ENCODE results near the gene ANKRD53.

ANKRD53 gene

GRCh38 chr2:70962211-70962884, 16.1 kb upstream of the ANKRD53 start:
- peaks cover 17% of the 10 kb centered on the region for H3K27me3 ChIP-seq (ENCODE audit: insufficient read depth, poor library complexity, severe bottlenecking)
- H3K4me3 ChIP-seq (ENCODE audit: severe bottlenecking), result no peak overlapping the region
- no peaks in the 10 kb centered on the region for H3K36me3 ChIP-seq (ENCODE audit: low read depth)
- no peaks in the 10 kb centered on the region for H3K9me3 ChIP-seq (ENCODE audit: severe bottlenecking)
- no peak overlapping the region for H3K27ac ChIP-seq (ENCODE audit: poor library complexity, severe bottlenecking)
- ATAC-seq (ENCODE audit: low read depth) (no peak), DNase-seq (ENCODE audit: low spot score) (no peak)
- no peaks in the 10 kb centered on the region for H3K4me1 ChIP-seq (ENCODE audit: insufficient read depth, poor library complexity, severe bottlenecking)
- no peak for TF ChIP-seq CTCF (IDR thresholded peaks at IDR 0.05; ENCODE audit: poor library complexity, severe bottlenecking)

GRCh38 chr2:70962885-70963878, 15.2 kb upstream of the ANKRD53 start:
- no peaks in the 10 kb centered on the region for H3K36me3 ChIP-seq (ENCODE audit: low read depth)
- no peaks in the 10 kb centered on the region for H3K9me3 ChIP-seq (ENCODE audit: severe bottlenecking)
- H3K4me3 ChIP-seq (ENCODE audit: severe bottlenecking), result no peak overlapping the region
- TF ChIP-seq CTCF (IDR thresholded peaks at IDR 0.05; ENCODE audit: poor library complexity, severe bottlenecking), result no peak
- peaks cover 17% of the 10 kb centered on the region for H3K27me3 ChIP-seq (ENCODE audit: insufficient read depth, poor library complexity, severe bottlenecking)
- DNase-seq (ENCODE audit: low spot score) (no peak), ATAC-seq (ENCODE audit: low read depth) (no peak)
- H3K4me1 ChIP-seq (ENCODE audit: insufficient read depth, poor library complexity, severe bottlenecking), result no peaks in the 10 kb centered on the region
- no peak overlapping the region for H3K27ac ChIP-seq (ENCODE audit: poor library complexity, severe bottlenecking)

GRCh38 chr2:70964133-70964532, 14.3 kb upstream of the ANKRD53 start:
- no peaks in the 10 kb centered on the region for H3K36me3 ChIP-seq (ENCODE audit: low read depth)
- peaks cover 17% of the 10 kb centered on the region for H3K27me3 ChIP-seq (ENCODE audit: insufficient read depth, poor library complexity, severe bottlenecking)
- no peak for DNase-seq (ENCODE audit: low spot score)
- ATAC-seq (ENCODE audit: low read depth), result no peak
- H3K9me3 ChIP-seq (ENCODE audit: severe bottlenecking), result no peaks in the 10 kb centered on the region
- no peak for TF ChIP-seq CTCF (IDR thresholded peaks at IDR 0.05; ENCODE audit: poor library complexity, severe bottlenecking)
- H3K4me1 ChIP-seq (ENCODE audit: insufficient read depth, poor library complexity, severe bottlenecking), result no peaks in the 10 kb centered on the region
- no peak overlapping the region for H3K4me3 ChIP-seq (ENCODE audit: severe bottlenecking)
- H3K27ac ChIP-seq (ENCODE audit: poor library complexity, severe bottlenecking), result no peak overlapping the region

- Histone ChIP-seq H3K4me1 (ENCODE audit: insufficient read depth, poor library complexity, severe bottlenecking) (no peaks in the 10 kb centered on the region), H3K36me3 (ENCODE audit: low read depth) (no peaks in the 10 kb centered on the region), H3K27ac (ENCODE audit: poor library complexity, severe bottlenecking) (no peak overlapping the region), H3K4me3 (ENCODE audit: severe bottlenecking) (peak overlapping the region; percentile 28), H3K9me3 (ENCODE audit: severe bottlenecking) (no peaks in the 10 kb centered on the region), H3K27me3 (ENCODE audit: insufficient read depth, poor library complexity, severe bottlenecking) (peaks cover 17% of the 10 kb centered on the region)
- no peak for DNase-seq (ENCODE audit: low spot score)
- ATAC-seq (ENCODE audit: low read depth), result peak; percentile 69
- TF ChIP-seq CTCF (IDR thresholded peaks at IDR 0.05; ENCODE audit: poor library complexity, severe bottlenecking), result peak; percentile 85
Measured at GRCh38 chr2:70964596-70965386, 13.6 kb upstream of the ANKRD53 start.
